GM21515 (cell line): ENCODE results near the gene TMEM163.
A peak's percentile ranks its signal among the peaks of the same experiment; 100 is the strongest.
"Not testable (repeated sequence)": the region's sequence is repeated elsewhere in the genome, so short reads cannot be mapped to it uniquely, and the experiment has no call there.

Experiments
- ATAC-seq: cut with Tn5 transposase; IDR thresholded peaks from one replicate; pipeline ENCODE4 v1.9.1; 2021; ENCODE audit not compliant: unreplicated experiment

TMEM163 gene

GRCh38 chr2:134665727-134666506 is 52.9 kb downstream of the TMEM163 start:
- ATAC-seq, result no peak

GRCh38 chr2:134663451-134664450 is 55.0 kb downstream of the TMEM163 start:
- ATAC-seq, result no peak

GRCh38 chr2:134662751-134663150 is 56.0 kb downstream of the TMEM163 start:
- no peak for ATAC-seq

GRCh38 chr2:134660626-134661402 is 58.0 kb downstream of the TMEM163 start:
- ATAC-seq, result no peak

- no peak for ATAC-seq
These were observed 59.1 kb downstream of the TMEM163 start for GRCh38 chr2:134659724-134660123.

- no peak for ATAC-seq
These were observed 61.0 kb downstream of the TMEM163 start for GRCh38 chr2:134657650-134658250.

GRCh38 chr2:134656391-134656790 is 62.4 kb downstream of the TMEM163 start:
- ATAC-seq, result not testable (repeated sequence)

- no peak for ATAC-seq
These were observed 70.2 kb downstream of the TMEM163 start for GRCh38 chr2:134648586-134648985.

GRCh38 chr2:134647607-134648256 is 71.1 kb downstream of the TMEM163 start:
- ATAC-seq, result no peak

- ATAC-seq, result no peak
These were observed 75.9 kb downstream of the TMEM163 start for GRCh38 chr2:134642938-134643337.

GRCh38 chr2:134640494-134640893 is 78.3 kb downstream of the TMEM163 start:
- ATAC-seq, result no peak

GRCh38 chr2:134639265-134639664 is 79.5 kb downstream of the TMEM163 start:
- ATAC-seq, result no peak

- ATAC-seq, result no peak
These were observed 82.1 kb downstream of the TMEM163 start for GRCh38 chr2:134636714-134637113.

GRCh38 chr2:134634054-134634753 is 84.6 kb downstream of the TMEM163 start:
- ATAC-seq, result no peak

- ATAC-seq, result no peak
These were observed 88.2 kb downstream of the TMEM163 start for GRCh38 chr2:134630504-134631159.

GRCh38 chr2:134628453-134628852 is 90.3 kb downstream of the TMEM163 start:
- ATAC-seq, result no peak

GRCh38 chr2:134626781-134627180 is 92.0 kb downstream of the TMEM163 start:
- no peak for ATAC-seq

- ATAC-seq, result no peak
These were observed 93.5 kb downstream of the TMEM163 start for GRCh38 chr2:134625311-134625710.

- peak; percentile 95 for ATAC-seq
These were observed 95.0 kb downstream of the TMEM163 start for GRCh38 chr2:134623796-134624195.
